ENCODE measurements around the gene STK32A. TPM values are rescaled to one million over a fixed set of nuclear protein-coding genes. Genes with fewer than 3 reads are reported as not detected.

STK32A gene
- polyA plus RNA-seq, 2 of the 4 experiments (the other 2 are of a cell fraction): 0.45 to 1.2 TPM

DNA sequence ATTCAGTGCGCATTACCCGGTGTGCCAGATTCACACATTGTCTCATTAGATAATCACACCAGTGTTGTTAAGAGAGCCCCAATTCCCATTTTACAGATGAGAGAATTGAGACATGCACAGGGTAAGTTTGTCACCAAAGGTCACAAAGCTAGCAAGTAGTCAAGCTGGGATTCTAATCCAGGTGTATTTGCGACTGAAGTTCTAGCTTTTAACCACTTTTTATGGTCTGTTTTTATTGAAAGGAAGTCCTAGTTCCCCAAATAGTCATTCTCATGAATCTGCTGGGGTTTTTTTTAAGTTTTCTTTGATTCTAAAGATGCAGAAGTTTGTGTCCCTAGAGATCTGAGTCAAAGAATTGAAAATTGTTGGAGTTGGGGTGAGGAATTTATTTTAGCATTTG is 138.5 kb downstream of the STK32A start:
- FAIRE-seq (no peak), ATAC-seq (no peak), DNase-seq (ENCODE audit: low read depth in 1 of 2, low spot score in 1 of 2) (no peak)
- no peaks in the 10 kb centered on the region for H3K4me1 ChIP-seq
- no peaks in the 10 kb centered on the region; the same call in 1 of the 3 replicates for H3K9me3 ChIP-seq
- no peak overlapping the region for H3K4me3 ChIP-seq
- TF ChIP-seq MAZ (IDR thresholded peaks at IDR 0.05; ENCODE audit: borderline replicate concordance, low read depth, low read length): no peak
- TF ChIP-seq, protein P1, sequence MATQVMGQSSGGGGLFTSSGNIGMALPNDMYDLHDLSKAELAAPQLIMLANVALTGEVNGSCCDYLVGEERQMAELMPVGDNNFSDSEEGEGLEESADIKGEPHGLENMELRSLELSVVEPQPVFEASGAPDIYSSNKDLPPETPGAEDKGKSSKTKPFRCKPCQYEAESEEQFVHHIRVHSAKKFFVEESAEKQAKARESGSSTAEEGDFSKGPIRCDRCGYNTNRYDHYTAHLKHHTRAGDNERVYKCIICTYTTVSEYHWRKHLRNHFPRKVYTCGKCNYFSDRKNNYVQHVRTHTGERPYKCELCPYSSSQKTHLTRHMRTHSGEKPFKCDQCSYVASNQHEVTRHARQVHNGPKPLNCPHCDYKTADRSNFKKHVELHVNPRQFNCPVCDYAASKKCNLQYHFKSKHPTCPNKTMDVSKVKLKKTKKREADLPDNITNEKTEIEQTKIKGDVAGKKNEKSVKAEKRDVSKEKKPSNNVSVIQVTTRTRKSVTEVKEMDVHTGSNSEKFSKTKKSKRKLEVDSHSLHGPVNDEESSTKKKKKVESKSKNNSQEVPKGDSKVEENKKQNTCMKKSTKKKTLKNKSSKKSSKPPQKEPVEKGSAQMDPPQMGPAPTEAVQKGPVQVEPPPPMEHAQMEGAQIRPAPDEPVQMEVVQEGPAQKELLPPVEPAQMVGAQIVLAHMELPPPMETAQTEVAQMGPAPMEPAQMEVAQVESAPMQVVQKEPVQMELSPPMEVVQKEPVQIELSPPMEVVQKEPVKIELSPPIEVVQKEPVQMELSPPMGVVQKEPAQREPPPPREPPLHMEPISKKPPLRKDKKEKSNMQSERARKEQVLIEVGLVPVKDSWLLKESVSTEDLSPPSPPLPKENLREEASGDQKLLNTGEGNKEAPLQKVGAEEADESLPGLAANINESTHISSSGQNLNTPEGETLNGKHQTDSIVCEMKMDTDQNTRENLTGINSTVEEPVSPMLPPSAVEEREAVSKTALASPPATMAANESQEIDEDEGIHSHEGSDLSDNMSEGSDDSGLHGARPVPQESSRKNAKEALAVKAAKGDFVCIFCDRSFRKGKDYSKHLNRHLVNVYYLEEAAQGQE (IDR thresholded peaks at IDR 0.05): no peak
- CTCF ChIA-PET: interaction anchor here (1.0 kb wide), 1 partner anchor 14 kb away, joined by 3 read pairs; no protein-coding TSS in a partner anchor
- POLR2A ChIA-PET: no interaction called here
- H3K4me2 ChIP-seq: no peak overlapping the region
- WGBS (ENCODE audit: missing lambda C conversion rate): 71% methylated on average over 3 of the region's 3 CpGs
- H3K27ac ChIP-seq: no peak overlapping the region

GRCh38 chr5:147375151-147375550 is 140.3 kb downstream of the STK32A start:
- peaks cover 4% of the 10 kb centered on the region; the same call in 2 of the 3 replicates for H3K9me3 ChIP-seq
- no peaks in the 10 kb centered on the region for H3K4me1 ChIP-seq
- ChIA-PET CTCF (interaction anchor here (0.6 to 2.6 kb wide), 4 partner anchors 15 to 206 kb away, joined by 3 to 11 read pairs (median 4); no protein-coding TSS in a partner anchor), POLR2A (no interaction called here)
- ATAC-seq: no peak
- DNase-seq (ENCODE audit: low read depth in 1 of 2, low spot score in 1 of 2): no peak
- no peak for TF ChIP-seq PHF8 (IDR thresholded peaks at IDR 0.05; ENCODE audit: borderline replicate concordance, low read depth)
- no peak for TF ChIP-seq HOXB5 (CRISPR knock-in tag; IDR thresholded peaks at IDR 0.05)
- TF ChIP-seq RARB (CRISPR knock-in tag; IDR thresholded peaks at IDR 0.05): no peak
- TF ChIP-seq RAD21 (conservative IDR thresholded peaks at IDR 0.05 in 1 of 2, IDR thresholded peaks at IDR 0.05 in 1 of 2): no peak
- TF ChIP-seq, protein P2, sequence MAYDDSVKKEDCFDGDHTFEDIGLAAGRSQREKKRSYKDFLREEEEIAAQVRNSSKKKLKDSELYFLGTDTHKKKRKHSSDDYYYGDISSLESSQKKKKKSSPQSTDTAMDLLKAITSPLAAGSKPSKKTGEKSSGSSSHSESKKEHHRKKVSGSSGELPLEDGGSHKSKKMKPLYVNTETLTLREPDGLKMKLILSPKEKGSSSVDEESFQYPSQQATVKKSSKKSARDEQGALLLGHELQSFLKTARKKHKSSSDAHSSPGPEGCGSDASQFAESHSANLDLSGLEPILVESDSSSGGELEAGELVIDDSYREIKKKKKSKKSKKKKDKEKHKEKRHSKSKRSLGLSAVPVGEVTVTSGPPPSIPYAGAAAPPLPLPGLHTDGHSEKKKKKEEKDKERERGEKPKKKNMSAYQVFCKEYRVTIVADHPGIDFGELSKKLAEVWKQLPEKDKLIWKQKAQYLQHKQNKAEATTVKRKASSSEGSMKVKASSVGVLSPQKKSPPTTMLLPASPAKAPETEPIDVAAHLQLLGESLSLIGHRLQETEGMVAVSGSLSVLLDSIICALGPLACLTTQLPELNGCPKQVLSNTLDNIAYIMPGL (CRISPR knock-in tag; IDR thresholded peaks at IDR 0.05; ENCODE audit: borderline replicate concordance): no peak
- TF ChIP-seq RFX5 (IDR thresholded peaks at IDR 0.05): no peak
- TF ChIP-seq KDM1A (IDR thresholded peaks at IDR 0.05; ENCODE audit: low read depth): no peak
- no peak for TF ChIP-seq JUNB (IDR thresholded peaks at IDR 0.05)
- TF ChIP-seq EHF (CRISPR knock-in tag; IDR thresholded peaks at IDR 0.05): no peak
- TF ChIP-seq ZSCAN20 (CRISPR knock-in tag; IDR thresholded peaks at IDR 0.05): no peak
- no peak for TF ChIP-seq NPAS2 (CRISPR knock-in tag; IDR thresholded peaks at IDR 0.05; ENCODE audit: borderline replicate concordance)
- no peak for TF ChIP-seq BHLHE40 (IDR thresholded peaks at IDR 0.05; ENCODE audit: low read depth, low read length)
- TF ChIP-seq, protein P3, sequence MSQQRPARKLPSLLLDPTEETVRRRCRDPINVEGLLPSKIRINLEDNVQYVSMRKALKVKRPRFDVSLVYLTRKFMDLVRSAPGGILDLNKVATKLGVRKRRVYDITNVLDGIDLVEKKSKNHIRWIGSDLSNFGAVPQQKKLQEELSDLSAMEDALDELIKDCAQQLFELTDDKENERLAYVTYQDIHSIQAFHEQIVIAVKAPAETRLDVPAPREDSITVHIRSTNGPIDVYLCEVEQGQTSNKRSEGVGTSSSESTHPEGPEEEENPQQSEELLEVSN (IDR thresholded peaks at IDR 0.05; ENCODE audit: borderline replicate concordance, low read depth): no peak
- no peak for TF ChIP-seq HEYL (CRISPR knock-in tag; IDR thresholded peaks at IDR 0.05)
- no peak for TF ChIP-seq POLR2AphosphoS2 (conservative IDR thresholded peaks at IDR 0.05; ENCODE audit: low read length)
- no peak for TF ChIP-seq ZC3H11A (IDR thresholded peaks at IDR 0.05)
- TF ChIP-seq CTCF (IDR thresholded peaks at IDR 0.05): no peak
- TF ChIP-seq JUN (IDR thresholded peaks at IDR 0.05): no peak
- 52% methylated on average over 5 of the region's 5 CpGs for WGBS (ENCODE audit: missing lambda C conversion rate)
- no peak overlapping the region for H3K4me3 ChIP-seq
- H3K27ac ChIP-seq: no peak overlapping the region
- no peak overlapping the region for H3K4me2 ChIP-seq
- FAIRE-seq: no peak

Data from A549 (cell line).